GM13976 (cell line): ENCODE data around the gene FBP1.

Source experiments
- DNase-seq: peaks from one replicate; pipeline ENCODE4 v3.0.0; 2012; ENCODE audit warnings: low spot score
- in situ Hi-C: fragments of 300-500 bp; cut with MboI; formaldehyde crosslinking; loops from one replicate; pipeline ENCODE4 v1.12.0; 2022; ENCODE audit warnings: low sequenced_read_pairs, mixed read lengths, inconsistent platforms; ENCODE audit not compliant: unreplicated experiment
- TF ChIP-seq, protein P1 (sequence below): IDR thresholded peaks from 2 replicates; pipeline ENCODE4 v1.5.1; 2012; ENCODE audit warnings: borderline replicate concordance, mild to moderate bottlenecking; ENCODE audit not compliant: insufficient read depth; ENCODE audit errors: extremely low read depth, missing control alignments, control extremely low read depth

FBP1 gene

DNA sequence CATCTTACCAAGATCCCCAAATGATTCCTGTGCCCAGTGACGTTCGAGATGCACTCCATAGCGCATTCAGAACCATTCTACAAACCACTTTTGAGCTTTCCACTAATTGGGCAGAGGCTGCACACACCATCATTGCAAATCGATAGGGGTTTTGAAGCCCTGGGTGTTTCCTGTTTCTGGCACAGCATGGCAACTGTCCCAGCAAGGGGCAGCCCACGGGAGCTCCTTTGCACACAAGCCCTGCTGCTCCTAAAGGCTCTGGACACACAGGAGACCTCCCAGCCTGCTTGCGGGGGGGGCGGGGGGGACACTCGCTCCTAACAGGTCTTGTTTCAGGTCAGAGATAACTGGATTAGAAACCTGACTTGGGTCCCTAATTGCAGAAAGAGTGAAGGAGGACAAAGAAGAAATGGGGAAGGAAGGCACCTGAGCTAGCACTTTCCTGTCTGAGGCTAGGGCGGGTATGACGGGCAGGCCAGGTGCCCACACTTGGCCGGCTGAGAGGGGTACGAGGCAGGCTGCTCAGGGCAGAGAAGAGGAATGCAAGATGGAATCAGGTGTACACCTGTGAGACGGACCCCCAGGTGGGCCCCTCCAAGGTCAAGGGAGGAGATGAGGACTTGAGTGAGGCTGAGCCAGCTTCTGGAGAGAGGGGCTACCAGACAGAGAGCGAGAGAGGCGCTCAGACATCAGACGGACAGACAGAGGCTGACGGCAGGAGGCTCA, 820 bp downstream of the FBP1 start:
- in situ Hi-C loops = no loop called here
- TF ChIP-seq, protein P1, sequence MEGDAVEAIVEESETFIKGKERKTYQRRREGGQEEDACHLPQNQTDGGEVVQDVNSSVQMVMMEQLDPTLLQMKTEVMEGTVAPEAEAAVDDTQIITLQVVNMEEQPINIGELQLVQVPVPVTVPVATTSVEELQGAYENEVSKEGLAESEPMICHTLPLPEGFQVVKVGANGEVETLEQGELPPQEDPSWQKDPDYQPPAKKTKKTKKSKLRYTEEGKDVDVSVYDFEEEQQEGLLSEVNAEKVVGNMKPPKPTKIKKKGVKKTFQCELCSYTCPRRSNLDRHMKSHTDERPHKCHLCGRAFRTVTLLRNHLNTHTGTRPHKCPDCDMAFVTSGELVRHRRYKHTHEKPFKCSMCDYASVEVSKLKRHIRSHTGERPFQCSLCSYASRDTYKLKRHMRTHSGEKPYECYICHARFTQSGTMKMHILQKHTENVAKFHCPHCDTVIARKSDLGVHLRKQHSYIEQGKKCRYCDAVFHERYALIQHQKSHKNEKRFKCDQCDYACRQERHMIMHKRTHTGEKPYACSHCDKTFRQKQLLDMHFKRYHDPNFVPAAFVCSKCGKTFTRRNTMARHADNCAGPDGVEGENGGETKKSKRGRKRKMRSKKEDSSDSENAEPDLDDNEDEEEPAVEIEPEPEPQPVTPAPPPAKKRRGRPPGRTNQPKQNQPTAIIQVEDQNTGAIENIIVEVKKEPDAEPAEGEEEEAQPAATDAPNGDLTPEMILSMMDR = no peak
- DNase-seq = no peak

DNA sequence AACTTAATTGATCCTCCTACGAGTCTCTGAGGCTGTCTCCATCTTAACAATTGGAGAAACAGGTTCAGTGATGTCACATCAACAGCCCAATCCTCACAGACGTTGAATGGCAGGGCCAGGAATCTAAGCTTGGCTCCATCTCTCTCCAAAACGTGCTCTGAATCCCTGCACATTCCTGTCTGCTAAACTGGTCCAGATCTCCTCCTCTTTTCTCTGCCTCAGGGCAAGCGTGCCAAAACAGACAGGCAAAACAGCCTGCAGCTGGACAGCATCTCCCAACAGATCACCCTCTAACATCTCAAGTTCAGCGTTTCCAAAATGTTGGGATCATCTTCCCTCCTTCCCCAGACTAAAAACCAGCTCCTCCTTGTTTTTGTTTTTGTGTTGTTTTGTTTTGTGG, 6.6 kb downstream of the FBP1 start:
- DNase-seq = no peak
- in situ Hi-C loops = no loop called here
- TF ChIP-seq, protein P1 = no peak

DNA sequence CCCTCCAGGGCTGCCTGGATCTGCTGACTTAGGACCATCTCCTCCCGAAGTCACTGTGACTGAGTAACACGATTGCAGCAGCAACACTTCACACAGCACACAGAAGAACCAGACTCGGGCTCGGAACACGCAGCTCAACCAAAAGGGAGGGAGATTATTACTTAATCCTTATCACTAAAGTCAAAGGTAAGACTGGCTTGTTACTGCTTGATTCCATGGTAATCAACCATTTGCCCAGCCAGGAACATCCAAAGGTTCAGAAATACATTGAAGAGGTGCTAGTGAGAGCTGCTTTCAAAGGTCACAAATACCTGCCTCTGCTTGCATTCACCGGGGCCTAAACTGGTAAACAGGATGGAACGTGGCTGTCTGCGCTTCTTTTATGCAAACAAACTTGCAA, 7.7 kb downstream of the FBP1 start:
- DNase-seq = no peak
- in situ Hi-C loops = no loop called here
- TF ChIP-seq, protein P1 = no peak

DNA sequence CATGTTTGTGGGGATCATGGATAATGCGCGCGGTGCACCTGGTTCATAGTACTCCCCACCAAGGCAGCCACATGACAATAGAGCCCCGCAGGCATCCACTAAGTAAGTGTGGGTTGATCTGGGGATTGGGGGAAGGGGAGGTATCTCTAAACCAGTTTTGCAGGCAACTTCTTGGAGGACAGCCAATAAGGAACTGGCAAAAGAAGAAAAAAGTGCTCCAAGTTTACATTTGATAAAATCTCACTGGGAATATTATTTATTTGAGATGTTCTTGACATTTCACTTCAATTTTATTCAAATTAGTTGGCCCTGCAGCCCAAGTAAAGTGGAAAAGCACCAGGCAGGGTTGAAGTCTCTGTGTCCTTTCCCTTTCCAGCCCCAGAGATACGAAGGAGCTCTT, 8.5 kb downstream of the FBP1 start:
- no peak for DNase-seq

DNA sequence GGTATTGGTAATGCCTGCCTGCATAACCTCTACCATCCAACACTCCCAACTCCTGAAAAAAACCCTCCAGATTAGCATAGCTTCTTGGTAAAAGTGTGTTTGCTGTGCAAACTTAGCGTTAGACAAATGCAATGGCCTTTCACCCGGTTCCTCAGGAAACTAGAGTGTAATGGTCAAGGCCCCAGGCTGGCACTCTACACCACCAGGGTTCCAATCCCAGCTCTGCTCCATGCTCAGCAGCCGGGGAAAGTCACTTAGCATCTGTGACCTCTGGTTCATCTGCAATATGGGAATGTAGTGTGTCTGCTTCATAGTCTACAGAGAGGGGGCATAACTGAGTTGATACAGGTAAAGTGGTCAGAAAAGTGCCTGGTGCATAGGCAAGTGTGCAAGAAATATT, 9.0 kb downstream of the FBP1 start:
- no peak for DNase-seq
- TF ChIP-seq, protein P1 = no peak
- in situ Hi-C loops = no loop called here

More for the DNA sequence above, 8.5 kb downstream of the FBP1 start:
- in situ Hi-C loops = no loop called here
- TF ChIP-seq, protein P1 = no peak

DNA sequence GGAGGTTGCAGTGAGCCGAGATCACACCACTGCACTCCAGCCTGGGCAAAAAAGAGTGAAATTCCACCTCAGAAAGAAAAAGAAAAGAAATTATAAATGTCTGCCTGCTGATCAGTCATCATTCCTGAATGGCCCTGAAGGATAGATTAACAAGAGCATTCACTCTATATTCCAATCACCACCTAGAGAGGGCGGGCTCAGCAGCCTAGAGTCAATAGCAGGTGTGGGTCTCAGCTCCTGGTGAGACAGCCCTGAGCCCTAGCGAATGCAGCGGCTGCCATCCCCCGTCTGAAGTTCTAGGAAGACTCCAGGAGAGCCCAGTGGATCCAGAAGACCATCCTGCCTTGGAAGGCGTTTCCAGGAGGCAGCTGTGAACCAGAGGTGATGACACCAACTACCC, 12.0 kb downstream of the FBP1 start:
- no peak for DNase-seq
- in situ Hi-C loops = no loop called here
- TF ChIP-seq, protein P1 = no peak

DNA sequence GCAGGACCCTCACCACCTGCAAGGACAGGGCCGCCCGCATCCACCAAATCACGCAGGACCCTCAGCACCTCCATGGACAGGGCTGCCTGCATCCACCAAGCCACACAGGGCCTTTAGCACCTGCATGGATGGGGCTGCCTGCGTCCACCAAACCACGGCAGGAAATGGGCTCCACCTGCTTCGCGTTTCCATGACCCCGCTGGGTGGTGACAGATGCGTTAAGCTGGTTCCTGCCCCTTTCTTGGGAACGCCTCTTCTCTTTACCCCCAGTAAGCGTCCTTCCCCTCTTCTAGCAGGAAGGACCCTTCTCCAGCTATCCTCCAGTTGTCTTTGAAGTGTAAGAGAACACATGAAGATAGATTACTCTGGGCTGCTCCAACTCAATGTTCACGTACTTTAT, 13.5 kb downstream of the FBP1 start:
- in situ Hi-C loops = no loop called here
- no peak for DNase-seq
- TF ChIP-seq, protein P1 = no peak
